ENCODE measurements around the gene STIL.
"Not testable (repeated sequence)": the region's sequence is repeated elsewhere in the genome, so short reads cannot be mapped to it uniquely, and the experiment has no call there.

STIL gene

GRCh38 chr1:47216278-47217059 lies 97.5 kb downstream of the STIL start:
- DNase-seq: peak; percentile 52

GRCh38 chr1:47215713-47216112 lies 98.2 kb downstream of the STIL start:
- no peak for DNase-seq

GRCh38 chr1:47214549-47214948 lies 99.4 kb downstream of the STIL start:
- DNase-seq: no peak

- no peak for DNase-seq
These were observed 100.5 kb downstream of the STIL start for GRCh38 chr1:47213230-47213963.

GRCh38 chr1:47212636-47213229 lies 101.2 kb downstream of the STIL start:
- DNase-seq: no peak

GRCh38 chr1:47211796-47212269 lies 102.1 kb downstream of the STIL start:
- no peak for DNase-seq

GRCh38 chr1:47210666-47211065 lies 103.3 kb downstream of the STIL start:
- DNase-seq: no peak

- DNase-seq: no peak
These were observed 104.1 kb downstream of the STIL start for GRCh38 chr1:47209725-47210325.

- DNase-seq: no peak
These were observed 104.9 kb downstream of the STIL start for GRCh38 chr1:47209091-47209490.

- DNase-seq: peak; percentile 56
These were observed 105.5 kb downstream of the STIL start for GRCh38 chr1:47208374-47208850.

- no peak for DNase-seq
These were observed 106.1 kb downstream of the STIL start for GRCh38 chr1:47207803-47208373.

- no peak for DNase-seq
These were observed 108.0 kb downstream of the STIL start for GRCh38 chr1:47205918-47206317.

- DNase-seq: not testable (repeated sequence)
These were observed 110.4 kb downstream of the STIL start for GRCh38 chr1:47203504-47203903.

- no peak for DNase-seq
These were observed 112.8 kb downstream of the STIL start for GRCh38 chr1:47201179-47201578.

All from DMS79 treated with DMSO at 0.1 percent for 48 hours (cell line).